Gastrocnemius medialis (tissue), 4 donors: ENCODE data around the gene CKAP4. TPM values are rescaled to one million over a fixed set of nuclear protein-coding genes. Genes with fewer than 3 reads are reported as not detected.

Source experiments
- ATAC-seq, 2 donors: fragments of 150-250 bp; one replicate each; pipeline ENCODE4 v1.9.1; 2016
- DNase-seq, 2 donors: peaks; one replicate each; pipeline ENCODE4 v3.0.0-alpha.2; 2019
- H3K27ac ChIP-seq, 4 donors: fragments of 200-600 bp; sonication (generic); 1 replicate in 1 of 4; 2 replicates in 3 of 4; pipeline ENCODE4 v1.5.1; 2016 to 2018; ENCODE audit warnings: mild to moderate bottlenecking in 2 of 4, moderate library complexity in 1 of 4
- H3K27me3 ChIP-seq, 3 donors: fragments of 200-600 bp; sonication (generic) in 2 of 3; 1 replicate in 1 of 3; 2 replicates in 2 of 3; pipeline versions ENCODE4 v1.5.1 to v1.6.0; 2016 to 2019; ENCODE audit warnings: mild to moderate bottlenecking in 1 of 3, moderate library complexity in 1 of 3
- H3K36me3 ChIP-seq, 2 donors: fragments of 200-600 bp; sonication (generic) in 1 of 2; one replicate each; pipeline ENCODE4 v1.5.1; 2017 to 2018
- H3K4me1 ChIP-seq, 2 donors: fragments of 200-600 bp; sonication (generic) in 1 of 2; one replicate each; pipeline ENCODE4 v1.5.1; 2016 to 2017; ENCODE audit warnings: mild to moderate bottlenecking in 2 of 2
- H3K4me3 ChIP-seq, 4 donors: fragments of 200-600 bp; sonication (generic) in 3 of 4; 1 replicate in 1 of 4; 2 replicates in 3 of 4; pipeline ENCODE4 v1.5.1; 2016 to 2019; ENCODE audit warnings: mild to moderate bottlenecking in 2 of 4
- H3K9me3 ChIP-seq, 3 donors: fragments of 200-600 bp; sonication (generic) in 2 of 3; 1 replicate in 1 of 3; 2 replicates in 2 of 3; pipeline ENCODE4 v1.5.1; 2016 to 2019
- POLR2A ChIP-seq, 2 donors: fragments of 450-650 bp; IDR thresholded peaks; one replicate each; pipeline ENCODE4 v1.6.1; 2017; ENCODE audit warnings: antibody characterized with exemption in 2 of 2, mild to moderate bottlenecking in 2 of 2, moderate library complexity in 2 of 2
- in situ Hi-C, 4 donors: fragments of 200-750 bp; cut with MboI; loops; one replicate each; pipeline versions ENCODE4 v1.15.0 to v1.8.0; 2017; ENCODE audit warnings: low sequenced_read_pairs in 4 of 4
- intact Hi-C: fragments of 100-400 bp; cut with DNase I; formaldehyde crosslinking; loops from one replicate; pipeline ENCODE4 v1.15.1; 2023; ENCODE audit warnings: low total_unique reads
- total RNA-seq, 4 donors: library from RNA; depleted of rRNA; stranded (reverse); fragments of >200 nt; gene quantifications; one replicate each; pipeline versions ENCODE4 v1.1.0 to v1.2.3, GENCODE V29; 2016
- TF ChIP-seq, protein P1 (sequence below), 5 experiments: fragments of 450-650 bp in 3 of 5; fragments of 200-600 bp in 2 of 5; sonication (generic) in 2 of 5; IDR thresholded peaks in 4 of 5; conservative IDR thresholded peaks in 1 of 5; 1 replicate in 4 of 5; 2 replicates in 1 of 5; pipeline ENCODE4 v1.5.1; 2016 to 2019; ENCODE audit warnings: antibody characterized with exemption in 5 of 5, mild to moderate bottlenecking in 3 of 5, moderate library complexity in 3 of 5

Gene CKAP4
- total RNA-seq, 4 donors from 2014 or later: 9.7 to 17.6 (median 15.7) TPM

DNA sequence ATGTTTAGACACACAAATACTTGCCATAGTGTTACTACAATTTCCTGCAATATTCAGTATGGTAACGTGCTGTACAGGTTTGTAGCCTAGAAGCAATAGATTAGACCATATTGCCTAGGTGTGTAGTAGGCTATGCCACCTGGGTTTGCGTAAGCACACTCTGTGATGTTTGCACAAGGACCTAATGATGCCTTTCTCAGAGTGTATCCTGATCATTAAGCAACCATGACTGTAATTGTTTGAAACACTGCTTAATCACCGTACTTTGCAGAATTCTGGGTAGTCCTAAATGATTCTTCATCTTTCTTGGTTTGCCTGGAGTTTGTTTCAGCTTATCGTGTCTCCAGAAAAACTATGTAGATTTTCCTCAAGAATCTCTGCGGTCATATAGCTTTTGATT, 43.5 kb upstream of the CKAP4 start:
- Histone ChIP-seq H3K4me1 (no peaks in the 10 kb centered on the region), H3K36me3 (no peaks in the 10 kb centered on the region), H3K27ac (no peak overlapping the region), H3K27me3 (no peaks in the 10 kb centered on the region), H3K4me3 (no peak overlapping the region), H3K9me3 (no peaks in the 10 kb centered on the region)
- intact Hi-C loops (no loop called here), in situ Hi-C loops (loop anchor here in 1 of 4 donors (5.0 kb wide), 1 partner anchor 61 kb away; no protein-coding TSS in a partner anchor)
- no peak for TF ChIP-seq POLR2A (IDR thresholded peaks at IDR 0.05)
- TF ChIP-seq, protein P1, sequence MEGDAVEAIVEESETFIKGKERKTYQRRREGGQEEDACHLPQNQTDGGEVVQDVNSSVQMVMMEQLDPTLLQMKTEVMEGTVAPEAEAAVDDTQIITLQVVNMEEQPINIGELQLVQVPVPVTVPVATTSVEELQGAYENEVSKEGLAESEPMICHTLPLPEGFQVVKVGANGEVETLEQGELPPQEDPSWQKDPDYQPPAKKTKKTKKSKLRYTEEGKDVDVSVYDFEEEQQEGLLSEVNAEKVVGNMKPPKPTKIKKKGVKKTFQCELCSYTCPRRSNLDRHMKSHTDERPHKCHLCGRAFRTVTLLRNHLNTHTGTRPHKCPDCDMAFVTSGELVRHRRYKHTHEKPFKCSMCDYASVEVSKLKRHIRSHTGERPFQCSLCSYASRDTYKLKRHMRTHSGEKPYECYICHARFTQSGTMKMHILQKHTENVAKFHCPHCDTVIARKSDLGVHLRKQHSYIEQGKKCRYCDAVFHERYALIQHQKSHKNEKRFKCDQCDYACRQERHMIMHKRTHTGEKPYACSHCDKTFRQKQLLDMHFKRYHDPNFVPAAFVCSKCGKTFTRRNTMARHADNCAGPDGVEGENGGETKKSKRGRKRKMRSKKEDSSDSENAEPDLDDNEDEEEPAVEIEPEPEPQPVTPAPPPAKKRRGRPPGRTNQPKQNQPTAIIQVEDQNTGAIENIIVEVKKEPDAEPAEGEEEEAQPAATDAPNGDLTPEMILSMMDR (IDR thresholded peaks at IDR 0.05 in 4 of 5, conservative IDR thresholded peaks at IDR 0.05 in 1 of 5): no peak
- DNase-seq: no peak
- no peak for ATAC-seq

DNA sequence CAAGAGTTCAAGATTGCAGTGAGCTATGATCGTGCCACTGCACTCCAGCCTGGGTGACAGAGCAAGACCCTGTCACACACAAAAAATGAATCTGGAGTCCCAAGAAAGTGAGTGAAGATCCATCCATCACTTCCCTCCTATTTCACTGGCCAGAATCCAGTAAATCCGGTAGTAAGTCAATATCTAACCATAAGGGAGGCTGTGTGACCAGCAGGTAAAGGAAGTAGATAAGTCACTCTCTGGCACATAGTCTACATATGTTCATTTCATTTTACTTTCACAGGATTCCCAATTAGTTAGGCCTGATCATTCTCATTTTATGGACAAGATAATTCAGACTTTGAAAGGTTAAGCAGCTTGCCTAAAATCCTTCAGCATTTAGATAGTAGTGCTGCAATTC, 42.8 kb upstream of the CKAP4 start:
- Histone ChIP-seq H3K4me1 (no peaks in the 10 kb centered on the region), H3K9me3 (no peaks in the 10 kb centered on the region), H3K4me3 (no peak overlapping the region), H3K36me3 (no peaks in the 10 kb centered on the region), H3K27ac (no peak overlapping the region), H3K27me3 (no peaks in the 10 kb centered on the region)
- intact Hi-C loops: no loop called here
- in situ Hi-C loops: loop anchor here in 1 of 4 donors (5.0 kb wide), 1 partner anchor 62 kb away; no protein-coding TSS in a partner anchor
- no peak for TF ChIP-seq POLR2A (IDR thresholded peaks at IDR 0.05)
- TF ChIP-seq, protein P1 (IDR thresholded peaks at IDR 0.05 in 4 of 5, conservative IDR thresholded peaks at IDR 0.05 in 1 of 5): no peak
- ATAC-seq (no peak), DNase-seq (no peak)

DNA sequence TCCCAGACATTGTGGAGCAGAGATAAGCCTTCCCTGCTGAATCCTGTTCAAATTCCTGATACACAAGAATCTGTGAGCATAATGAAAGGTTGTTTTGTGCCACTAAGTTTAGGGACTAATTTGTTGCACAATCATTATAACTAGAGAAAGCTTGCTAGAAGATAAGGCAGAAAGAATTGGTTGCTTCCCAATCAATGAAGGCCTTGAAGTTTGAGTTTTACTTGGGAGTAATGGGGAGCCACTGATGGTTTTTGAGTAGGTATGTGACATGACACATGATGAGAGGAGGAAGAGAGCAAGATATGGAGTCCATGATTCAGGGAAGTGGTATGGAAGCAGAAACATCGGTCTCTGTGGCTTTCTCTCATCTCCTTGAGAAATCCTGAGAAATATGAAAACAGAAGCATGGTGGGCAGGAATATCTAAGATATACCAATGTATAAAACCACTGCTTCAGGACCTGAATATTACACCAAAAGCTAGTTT, 41.4 kb upstream of the CKAP4 start:
- no peaks in the 10 kb centered on the region for H3K36me3 ChIP-seq
- H3K9me3 ChIP-seq: no peaks in the 10 kb centered on the region
- H3K4me3 ChIP-seq: no peak overlapping the region
- in situ Hi-C loops (loop anchor here in 1 of 4 donors (10.0 kb wide), 1 partner anchor 64 kb away; no protein-coding TSS in a partner anchor), intact Hi-C loops (no loop called here)
- no peaks in the 10 kb centered on the region for H3K27me3 ChIP-seq
- DNase-seq (no peak), ATAC-seq (no peak)
- no peak overlapping the region for H3K27ac ChIP-seq
- peaks cover 0 to 5% of the 10 kb centered on the region in 2 donors for H3K4me1 ChIP-seq
- TF ChIP-seq POLR2A (IDR thresholded peaks at IDR 0.05): no peak
- TF ChIP-seq, protein P1 (IDR thresholded peaks at IDR 0.05 in 4 of 5, conservative IDR thresholded peaks at IDR 0.05 in 1 of 5): no peak

DNA sequence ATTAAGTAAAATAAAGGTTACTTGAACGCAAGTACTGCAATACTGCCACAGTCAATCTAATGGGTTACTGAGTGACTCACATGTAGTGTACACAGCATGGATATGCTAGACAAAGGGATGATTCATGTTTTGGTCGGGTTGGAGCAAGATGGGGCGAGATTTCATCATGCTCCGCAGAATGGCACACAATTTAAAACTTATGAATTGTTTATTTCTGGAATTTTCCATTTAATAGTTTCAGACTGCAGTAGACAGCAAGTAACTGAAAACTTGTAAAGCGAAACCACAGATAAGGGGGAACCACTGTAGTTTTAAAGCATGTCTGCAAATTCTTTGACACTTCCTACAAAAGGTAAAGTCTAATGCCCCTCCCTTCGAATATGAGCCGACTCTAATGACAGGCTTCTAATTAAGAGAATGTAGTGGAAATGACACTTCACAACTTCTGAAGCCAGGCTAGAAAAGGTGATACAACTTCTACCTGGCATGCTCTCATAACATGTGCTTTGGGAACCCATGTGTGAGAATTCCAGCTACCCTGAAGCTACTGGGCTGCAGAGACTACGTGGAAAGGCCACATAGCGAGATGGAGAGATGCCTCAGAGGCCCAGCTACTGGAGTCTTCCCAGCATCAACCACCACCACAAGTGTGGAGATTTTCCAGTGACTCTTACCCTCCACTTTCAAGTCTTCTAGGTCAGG, 40.8 kb upstream of the CKAP4 start:
- H3K4me3 ChIP-seq: no peak overlapping the region
- H3K9me3 ChIP-seq: no peaks in the 10 kb centered on the region
- H3K36me3 ChIP-seq: no peaks in the 10 kb centered on the region
- no peaks in the 10 kb centered on the region for H3K27me3 ChIP-seq
- no peak for TF ChIP-seq POLR2A (IDR thresholded peaks at IDR 0.05)
- TF ChIP-seq, protein P1 (IDR thresholded peaks at IDR 0.05 in 4 of 5, conservative IDR thresholded peaks at IDR 0.05 in 1 of 5): no peak
- H3K27ac ChIP-seq: no peak overlapping the region
- in situ Hi-C loops (loop anchor here in 1 of 4 donors (10.0 kb wide), 1 partner anchor 64 kb away; no protein-coding TSS in a partner anchor), intact Hi-C loops (no loop called here)
- ATAC-seq (no peak), DNase-seq (no peak)
- peaks cover 0 to 5% of the 10 kb centered on the region in 2 donors for H3K4me1 ChIP-seq
